GM19452 (cell line): ENCODE results near the gene TTBK1.

ENCODE experiments used
- ATAC-seq: cut with Tn5 transposase; IDR thresholded peaks from one replicate; pipeline ENCODE4 v1.9.1; 2021; ENCODE audit not compliant: unreplicated experiment

The TTBK1 gene

GRCh38 chr6:43254138-43254817 lies 11.0 kb downstream of the TTBK1 start:
- no peak for ATAC-seq

- no peak for ATAC-seq
Observed at GRCh38 chr6:43254846-43255245, 11.6 kb downstream of the TTBK1 start.

- no peak for ATAC-seq
Observed at GRCh38 chr6:43255408-43256054, 12.2 kb downstream of the TTBK1 start.

GRCh38 chr6:43256670-43257366 lies 13.5 kb downstream of the TTBK1 start:
- ATAC-seq: no peak

GRCh38 chr6:43257367-43258145 lies 14.3 kb downstream of the TTBK1 start:
- ATAC-seq: no peak

GRCh38 chr6:43258180-43258579 lies 14.9 kb downstream of the TTBK1 start:
- no peak for ATAC-seq

- ATAC-seq: no peak
Observed at GRCh38 chr6:43258807-43259686, 15.8 kb downstream of the TTBK1 start.

- no peak for ATAC-seq
Observed at GRCh38 chr6:43260791-43261190, 17.5 kb downstream of the TTBK1 start.

GRCh38 chr6:43261198-43261597 lies 17.9 kb downstream of the TTBK1 start:
- ATAC-seq: no peak

- no peak for ATAC-seq
Observed at GRCh38 chr6:43262000-43262779, 18.9 kb downstream of the TTBK1 start.

- no peak for ATAC-seq
Observed at GRCh38 chr6:43262780-43263313, 19.6 kb downstream of the TTBK1 start.

GRCh38 chr6:43263314-43264178 lies 20.3 kb downstream of the TTBK1 start:
- peak; percentile 78 for ATAC-seq

- no peak for ATAC-seq
Observed at GRCh38 chr6:43264599-43265145, 21.4 kb downstream of the TTBK1 start.

- ATAC-seq: no peak
Observed at GRCh38 chr6:43265564-43265963, 22.3 kb downstream of the TTBK1 start.

- no peak for ATAC-seq
Observed at GRCh38 chr6:43267619-43268354, 24.5 kb downstream of the TTBK1 start.

- ATAC-seq: no peak
Observed at GRCh38 chr6:43268355-43268700, 25.0 kb downstream of the TTBK1 start.

GRCh38 chr6:43268782-43269272 lies 25.5 kb downstream of the TTBK1 start:
- ATAC-seq: no peak
